OCI-LY7 (cell line): ENCODE data around the gene ZMYND8.

Experiments
- CTCF ChIP-seq: fragments of 200-600 bp; sonication (generic); conservative IDR thresholded peaks from 2 replicates; pipeline ENCODE4 v1.5.1; 2014; ENCODE audit warnings: mild to moderate bottlenecking, antibody characterized with exemption, low read length, moderate library complexity, mixed read lengths
- EZH2phosphoT487 ChIP-seq: fragments of 200-600 bp; sonication (generic); IDR thresholded peaks from 2 replicates; pipeline ENCODE4 v1.6.1; 2018; ENCODE audit warnings: low read depth, borderline replicate concordance, mild to moderate bottlenecking, mixed run types, antibody characterized with exemption, low read length, moderate library complexity, mixed read lengths

GRCh38 chr20:47316776-47317126 is 39.7 kb downstream of the ZMYND8 start:
- no peak for TF ChIP-seq CTCF
- no peak for TF ChIP-seq EZH2phosphoT487
